OCI-LY1 (cell line): ENCODE measurements around the gene COL9A2.

Experiments used
- CTCF ChIP-seq: fragments of 200-600 bp; sonication (generic), shearing (Covaris generic); IDR thresholded peaks from 2 replicates; pipeline ENCODE4 v1.5.1; 2017; ENCODE audit warnings: mild to moderate bottlenecking, antibody characterized with exemption, low read length, moderate library complexity, mixed read lengths
- EZH2 ChIP-seq: fragments of 200-600 bp; sonication (generic), shearing (Covaris generic); IDR thresholded peaks from 2 replicates; pipeline ENCODE4 v1.8.0; 2017; ENCODE audit warnings: borderline replicate concordance, mixed run types, mild to moderate bottlenecking, antibody characterized with exemption, low read length, moderate library complexity, mixed read lengths

GRCh38 chr1:40318476-40318875, 1.4 kb upstream of the COL9A2 start:
- TF ChIP-seq CTCF, result no peak
- TF ChIP-seq EZH2, result no peak
